Measurements from ENCODE around the gene GMDS. TPM values are rescaled to one million over a fixed set of nuclear protein-coding genes. Genes with fewer than 3 reads are reported as not detected.

GMDS gene
- polyA plus RNA-seq, 4 donors, result 29.7 to 80.9 (median 73.4) TPM

DNA sequence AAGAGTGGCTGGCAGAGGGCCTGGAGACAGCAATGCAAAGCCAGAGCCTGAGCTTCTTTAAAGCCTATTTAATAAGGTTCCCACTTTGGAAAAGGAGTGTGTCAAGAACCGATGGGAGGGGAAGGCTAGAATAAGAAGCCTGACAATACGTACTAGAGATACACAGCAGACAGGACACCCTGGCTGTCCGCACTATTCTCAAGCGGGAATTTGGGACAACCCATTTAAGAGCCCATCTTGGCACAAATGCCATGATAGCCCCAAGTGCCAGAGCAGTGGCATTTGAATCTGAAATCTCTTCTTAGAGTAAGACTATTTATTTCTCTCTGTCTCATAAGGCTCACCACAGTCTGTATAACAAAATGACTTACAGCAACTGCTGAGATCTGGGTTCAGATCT is 3.1 kb downstream of the GMDS start:
- no peak for DNase-seq (ENCODE audit: low read depth in 4 of 4, low spot score in 3 of 4)

DNA sequence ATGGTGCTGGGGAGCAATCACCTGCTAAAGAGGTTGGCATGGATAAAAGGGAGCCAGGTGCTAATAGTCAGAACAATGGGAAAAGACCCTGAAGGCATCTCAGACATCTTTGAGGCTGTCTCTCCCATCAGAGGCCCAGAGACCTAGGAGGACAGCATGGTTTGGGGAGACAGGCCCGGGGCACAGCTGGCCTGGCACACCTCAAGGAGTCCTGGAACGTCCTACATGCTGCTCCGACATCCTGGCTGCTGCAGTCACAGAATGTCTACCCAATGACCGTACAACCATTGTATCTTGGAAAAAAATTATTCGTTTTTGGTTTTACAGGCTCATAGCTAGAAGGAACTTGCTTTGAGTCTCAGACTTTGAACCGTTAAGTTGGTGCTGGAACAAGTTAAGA is 4.4 kb downstream of the GMDS start:
- no peak for DNase-seq (ENCODE audit: low read depth in 4 of 4, low spot score in 3 of 4)

DNA sequence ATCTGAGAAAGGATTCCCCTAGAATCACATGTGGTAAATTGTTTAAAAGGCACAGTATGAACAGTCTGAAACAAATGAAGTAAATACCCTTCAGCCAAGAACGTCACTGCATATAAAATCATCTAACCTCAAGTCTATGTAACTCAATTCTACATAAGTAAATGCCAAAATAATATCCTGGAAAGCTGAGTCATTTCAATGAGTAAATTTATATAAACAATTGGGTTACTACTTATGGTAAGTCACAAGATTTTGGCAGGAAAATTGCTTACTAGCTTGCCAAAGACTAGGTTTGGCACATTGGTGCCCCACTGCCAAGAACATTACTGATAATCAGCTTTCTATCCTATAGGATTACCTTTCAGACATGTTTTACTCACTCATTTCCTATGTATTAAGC is 8.4 kb downstream of the GMDS start:
- no peak for DNase-seq (ENCODE audit: low read depth in 4 of 4, low spot score in 3 of 4)

- DNase-seq (ENCODE audit: low read depth in 4 of 4, low spot score in 3 of 4), result no peak
These were observed 9.5 kb downstream of the GMDS start for GRCh38 chr6:2235777-2236495.

- no peak for DNase-seq (ENCODE audit: low read depth in 4 of 4, low spot score in 3 of 4)
These were observed 13.0 kb downstream of the GMDS start for GRCh38 chr6:2232445-2232844.

GRCh38 chr6:2231438-2231837 is 14.0 kb downstream of the GMDS start:
- DNase-seq (ENCODE audit: low read depth in 4 of 4, low spot score in 3 of 4), result no peak

DNA sequence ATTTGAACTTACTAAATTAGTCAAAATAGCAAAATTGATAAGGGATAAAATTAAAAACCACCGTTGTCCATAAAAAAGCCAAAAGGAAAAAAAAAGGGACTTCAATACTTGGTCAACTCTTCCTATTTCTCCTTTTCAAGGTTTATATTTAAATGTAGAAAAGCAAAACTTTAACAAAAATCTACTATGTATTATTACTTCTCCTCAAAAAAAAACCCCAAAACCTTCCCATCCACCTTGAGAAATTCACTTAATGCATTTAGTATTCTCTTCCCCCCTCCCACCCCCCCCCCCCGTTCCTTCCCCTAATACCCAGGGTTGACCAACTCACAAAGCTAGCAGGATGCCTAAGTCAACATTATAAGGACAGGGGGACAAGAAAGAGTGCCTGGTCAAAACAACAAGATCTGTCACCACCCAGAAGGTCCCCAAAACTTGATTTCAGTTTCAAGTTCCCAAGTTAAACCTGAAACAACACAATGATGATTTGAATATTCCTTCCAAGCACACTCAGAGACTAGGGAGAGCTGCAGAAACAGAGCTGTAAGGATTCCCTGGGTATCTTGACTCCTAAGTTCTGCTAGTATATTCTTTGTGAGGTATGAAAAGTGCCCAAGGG is 14.6 kb downstream of the GMDS start:
- no peak for DNase-seq (ENCODE audit: low read depth in 4 of 4, low spot score in 3 of 4)

DNA sequence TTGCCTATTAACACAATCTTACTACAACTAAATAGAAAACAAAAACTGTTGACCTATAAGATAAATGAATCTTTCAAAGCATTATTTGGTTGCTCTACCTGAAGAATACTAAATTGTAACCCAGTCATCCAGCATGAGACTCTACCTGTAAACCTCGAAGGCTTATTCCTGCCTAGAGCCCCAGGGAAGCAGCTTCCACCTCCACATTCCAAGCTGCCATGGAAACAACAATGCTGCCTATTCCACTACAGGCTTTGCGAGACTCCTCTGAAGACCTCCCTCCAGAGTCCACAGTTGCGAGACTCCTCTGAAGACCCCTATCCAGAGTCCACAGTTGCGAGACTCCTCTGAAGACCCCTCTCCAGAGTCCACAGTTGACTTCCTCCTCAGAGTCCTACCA is 15.7 kb downstream of the GMDS start:
- DNase-seq (ENCODE audit: low read depth in 4 of 4, low spot score in 3 of 4), result no peak

GRCh38 chr6:2229039-2229438 is 16.4 kb downstream of the GMDS start:
- DNase-seq (ENCODE audit: low read depth in 4 of 4, low spot score in 3 of 4), result no peak

- no peak for DNase-seq (ENCODE audit: low read depth in 4 of 4, low spot score in 3 of 4)
These were observed 17.0 kb downstream of the GMDS start for GRCh38 chr6:2228392-2228791.

GRCh38 chr6:2226775-2227174 is 18.6 kb downstream of the GMDS start:
- DNase-seq (ENCODE audit: low read depth in 4 of 4, low spot score in 3 of 4), result no peak

DNA sequence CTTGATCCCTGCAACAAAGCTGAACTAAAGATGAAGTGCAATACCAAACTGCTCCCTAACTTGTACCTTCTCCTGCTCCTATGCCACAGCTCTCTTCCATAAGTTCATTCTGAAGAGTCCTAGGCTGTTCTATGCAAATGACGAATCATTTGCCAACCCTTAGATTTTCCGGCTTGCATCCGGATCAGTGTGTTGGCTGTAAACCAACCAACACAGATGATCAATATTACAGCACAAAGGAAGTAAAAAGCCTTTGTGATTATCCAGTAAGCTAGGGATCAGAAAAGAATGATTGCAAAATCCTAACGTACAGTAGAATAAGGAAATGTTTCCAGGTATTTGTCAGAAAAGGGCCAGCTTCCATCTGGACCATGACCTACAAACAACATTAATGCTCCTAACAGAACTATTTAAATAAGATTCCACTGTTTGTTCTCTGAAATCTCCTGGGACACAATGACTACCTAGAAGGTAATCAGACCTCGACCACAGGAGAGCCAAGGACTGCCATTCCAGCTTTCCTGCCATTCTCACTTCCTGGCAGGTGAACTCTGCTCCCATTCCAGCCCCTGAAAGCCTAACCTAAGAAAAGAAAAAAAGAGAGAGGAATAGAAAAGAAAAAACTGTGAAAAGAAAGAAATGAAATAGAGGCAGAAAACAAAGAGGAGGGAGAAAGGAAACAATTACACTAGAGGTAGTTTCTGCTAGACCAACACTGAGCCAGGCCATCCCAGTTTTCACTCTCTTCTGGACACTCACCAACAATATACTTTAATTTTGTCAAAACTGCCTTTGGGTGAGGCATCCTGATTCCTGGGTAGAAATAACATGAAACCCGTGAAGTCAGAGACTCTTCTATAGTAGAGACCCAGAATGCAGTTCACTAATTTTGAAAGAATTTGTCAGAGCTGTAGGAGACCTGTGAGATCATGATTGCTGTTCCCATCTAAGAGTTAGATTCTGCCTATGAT is 19.7 kb downstream of the GMDS start:
- DNase-seq (ENCODE audit: low read depth in 4 of 4, low spot score in 3 of 4), result no peak

DNA sequence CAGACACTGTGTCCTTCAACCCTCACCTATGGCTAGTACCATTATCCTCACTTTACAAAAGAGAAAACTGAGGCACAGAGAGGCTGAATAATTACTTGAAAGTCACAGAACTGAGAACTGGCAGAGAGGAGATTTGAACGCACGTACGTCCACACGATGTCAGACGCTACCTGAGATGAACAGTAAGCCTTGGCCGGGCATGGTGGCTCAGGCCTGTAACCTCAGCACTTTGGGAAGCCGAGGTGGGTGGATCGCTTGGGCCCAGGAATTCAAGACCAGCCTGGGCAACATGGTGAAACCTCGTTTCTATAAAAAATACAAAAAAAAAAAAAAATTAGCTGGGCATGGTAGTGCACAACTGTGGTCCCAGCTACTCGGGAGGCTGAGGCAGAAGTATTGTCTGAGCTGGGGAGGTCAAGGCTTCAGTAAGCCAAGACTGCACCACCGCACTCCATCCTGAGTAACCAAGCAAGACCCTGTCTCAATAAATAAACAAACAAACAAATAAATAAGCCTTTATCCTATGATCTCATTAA is 20.5 kb downstream of the GMDS start:
- DNase-seq (ENCODE audit: low read depth in 4 of 4, low spot score in 3 of 4), result no peak

- DNase-seq (ENCODE audit: low read depth in 4 of 4, low spot score in 3 of 4), result no peak
These were observed 23.0 kb downstream of the GMDS start for GRCh38 chr6:2222275-2222842.

GRCh38 chr6:2221726-2222274 is 23.6 kb downstream of the GMDS start:
- DNase-seq (ENCODE audit: low read depth in 4 of 4, low spot score in 3 of 4), result no peak

DNA sequence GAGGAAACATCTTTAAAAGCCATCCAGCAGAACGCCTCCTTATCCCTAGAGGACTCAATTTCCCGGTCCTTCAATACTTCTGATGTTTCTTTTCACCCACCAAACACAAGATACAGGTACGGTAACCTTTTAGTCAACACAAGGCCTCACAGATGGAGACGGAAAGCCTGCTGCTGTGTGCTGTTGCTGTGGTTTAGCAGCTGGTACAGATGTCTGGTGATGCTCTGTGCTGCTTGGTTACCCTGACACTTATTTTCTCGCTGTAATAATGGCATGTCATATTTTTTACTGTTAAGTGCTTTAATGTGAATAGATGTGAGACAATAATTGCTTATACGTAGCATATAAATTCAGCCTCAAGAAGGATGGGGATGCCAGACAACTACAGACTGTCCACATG is 25.3 kb downstream of the GMDS start:
- no peak for DNase-seq (ENCODE audit: low read depth in 4 of 4, low spot score in 3 of 4)

DNA sequence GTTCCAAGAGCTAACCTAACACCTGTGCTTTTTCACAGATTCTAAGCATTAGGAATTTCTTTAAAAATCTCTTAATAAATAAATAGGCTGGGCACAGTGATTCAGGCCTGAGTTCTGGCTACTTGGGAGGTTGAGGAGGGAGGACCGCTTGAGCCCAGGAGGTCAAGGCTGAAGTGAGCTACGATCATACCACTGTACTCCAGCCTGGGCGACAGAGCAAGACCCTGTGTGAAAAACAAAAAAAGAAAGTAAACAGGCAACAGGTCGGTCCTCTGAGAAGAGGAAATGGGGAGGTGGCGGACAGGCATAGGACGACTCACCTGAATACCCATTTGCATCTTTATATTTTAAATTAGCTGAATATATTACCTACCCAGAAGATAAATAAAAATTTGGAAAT is 26.5 kb downstream of the GMDS start:
- DNase-seq (ENCODE audit: low read depth in 4 of 4, low spot score in 3 of 4), result no peak

DNA sequence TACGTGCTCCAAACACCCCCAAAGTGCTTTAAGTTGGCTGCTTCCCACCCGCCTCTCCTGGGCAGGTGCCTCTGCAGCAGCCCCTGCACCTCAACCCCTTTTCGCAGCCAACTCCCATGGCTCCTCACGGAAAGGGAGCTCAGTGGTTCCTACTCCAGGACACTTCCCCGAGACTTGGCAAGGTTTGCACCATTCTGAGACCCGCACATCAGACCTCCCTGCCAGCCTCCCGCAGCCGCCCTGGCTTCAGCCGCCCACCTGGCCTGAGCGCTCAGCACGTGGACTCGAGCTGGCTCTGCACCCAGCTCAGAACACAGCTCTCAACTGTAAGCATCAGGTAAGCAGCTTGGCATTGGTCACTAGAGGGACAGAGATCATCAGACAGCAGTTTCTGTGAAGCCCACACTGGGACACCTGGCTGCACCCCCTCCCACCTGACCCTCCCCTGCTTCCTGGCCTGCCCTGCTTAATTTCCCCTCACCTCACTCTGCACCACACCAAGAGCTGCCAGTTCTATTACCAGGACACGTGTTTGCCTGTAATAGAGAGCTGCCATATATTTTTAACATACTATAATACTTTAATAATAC is 28.5 kb downstream of the GMDS start:
- DNase-seq (ENCODE audit: low read depth in 4 of 4, low spot score in 3 of 4), result no peak

GRCh38 chr6:2215342-2215741 is 30.1 kb downstream of the GMDS start:
- DNase-seq (ENCODE audit: low read depth in 4 of 4, low spot score in 3 of 4), result no peak

DNA sequence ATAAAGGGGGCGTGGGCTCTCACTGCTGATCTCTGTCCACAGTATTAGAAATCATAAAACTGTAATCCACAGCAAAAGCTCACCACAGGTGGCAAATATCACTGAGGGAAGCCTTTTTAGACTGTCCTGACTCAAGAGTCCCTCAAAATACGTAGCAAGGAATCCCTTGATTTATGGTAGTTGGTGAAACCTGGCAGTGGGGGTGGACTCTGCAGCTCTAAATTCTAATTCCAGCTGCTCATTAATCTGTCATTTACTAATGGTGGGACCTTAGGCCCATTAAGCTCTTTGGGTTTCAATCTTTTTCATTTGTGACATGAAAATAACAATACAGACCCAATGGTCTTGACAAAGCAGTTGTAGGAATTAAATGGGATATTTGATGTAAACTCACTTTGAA is 32.3 kb downstream of the GMDS start:
- DNase-seq (ENCODE audit: low read depth in 4 of 4, low spot score in 3 of 4), result no peak

Measured in left renal pelvis (tissue), 4 donors.